ENCODE results near the gene FKBP9.
A peak's percentile ranks its signal among the peaks of the same experiment; 100 is the strongest.
"Not testable (repeated sequence)": the region's sequence is repeated elsewhere in the genome, so short reads cannot be mapped to it uniquely, and the experiment has no call there.

The FKBP9 gene

DNA sequence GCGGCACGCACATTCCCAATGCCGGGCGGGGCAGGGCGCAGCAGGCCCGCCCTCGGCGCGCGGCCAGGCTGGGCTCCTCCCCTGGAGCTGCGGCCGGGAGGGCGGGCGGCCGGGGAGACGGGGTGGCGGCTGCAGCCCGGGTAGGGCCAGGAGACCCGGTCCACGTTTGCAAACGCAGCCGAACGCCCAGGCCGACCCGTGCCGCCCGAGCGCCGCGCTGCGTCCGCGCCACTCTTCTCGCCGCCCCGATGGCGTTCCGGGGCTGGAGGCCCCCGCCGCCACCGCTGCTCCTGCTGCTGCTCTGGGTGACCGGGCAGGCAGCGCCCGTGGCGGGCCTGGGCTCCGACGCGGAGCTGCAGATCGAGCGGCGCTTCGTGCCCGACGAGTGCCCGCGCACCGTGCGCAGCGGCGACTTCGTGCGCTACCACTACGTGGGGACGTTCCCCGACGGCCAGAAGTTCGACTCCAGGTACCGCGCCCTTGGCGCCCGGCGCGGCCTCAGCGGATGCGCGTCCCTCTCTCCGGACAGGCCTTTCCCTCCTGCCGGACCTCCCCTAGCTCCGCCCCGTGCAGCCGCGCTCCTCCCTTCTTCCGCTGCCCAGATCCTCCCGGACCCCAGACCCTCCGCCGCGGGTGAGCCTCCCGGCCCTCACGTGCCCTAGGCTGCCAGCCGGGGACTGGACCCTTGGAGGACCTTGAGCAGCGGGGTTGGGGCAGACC, at the start of gene FKBP9:
TSS of gene FKBP9 (plus strand) at position 115 of the 720 bp plus-strand sequence. CDS start at position 249, 134 bp downstream.
- no CpG with 5 or more reads among the region's 91 CpGs for WGBS (ENCODE audit: insufficient coverage, insufficient read length)
- H3K9me3 ChIP-seq (ENCODE audit: control insufficient read depth, insufficient read depth, low read length): no peaks in the 10 kb centered on the region
- no peak for DNase-seq (ENCODE audit: low read depth, low spot score)
- peaks cover 3% of the 10 kb centered on the region for H3K27me3 ChIP-seq (ENCODE audit: control insufficient read depth, insufficient read depth, low read length)
- no peak within 1 kb of the TSS for H3K27ac ChIP-seq (ENCODE audit: low read length)
- H3K4me3 ChIP-seq (ENCODE audit: low read length): peak within 1 kb of the TSS; percentile 68
- H3K4me1 ChIP-seq (ENCODE audit: control insufficient read depth, insufficient read depth, low read length): no peaks in the 10 kb centered on the region
- no peaks in the 10 kb centered on the region for H3K36me3 ChIP-seq (ENCODE audit: control insufficient read depth, insufficient read depth, low read length)

GRCh38 chr7:32910195-32910594, 47.0 kb upstream of the FKBP9 start:
- no CpG with 5 or more reads among the region's 1 CpG for WGBS (ENCODE audit: insufficient coverage, insufficient read length)
- H3K27me3 ChIP-seq (ENCODE audit: control insufficient read depth, insufficient read depth, low read length): no peaks in the 10 kb centered on the region
- H3K27ac ChIP-seq (ENCODE audit: low read length): no peak overlapping the region
- no peak for DNase-seq (ENCODE audit: low read depth, low spot score)
- no peak overlapping the region for H3K4me3 ChIP-seq (ENCODE audit: low read length)
- no peaks in the 10 kb centered on the region for H3K4me1 ChIP-seq (ENCODE audit: control insufficient read depth, insufficient read depth, low read length)
- no peaks in the 10 kb centered on the region for H3K9me3 ChIP-seq (ENCODE audit: control insufficient read depth, insufficient read depth, low read length)
- no peaks in the 10 kb centered on the region for H3K36me3 ChIP-seq (ENCODE audit: control insufficient read depth, insufficient read depth, low read length)

DNA sequence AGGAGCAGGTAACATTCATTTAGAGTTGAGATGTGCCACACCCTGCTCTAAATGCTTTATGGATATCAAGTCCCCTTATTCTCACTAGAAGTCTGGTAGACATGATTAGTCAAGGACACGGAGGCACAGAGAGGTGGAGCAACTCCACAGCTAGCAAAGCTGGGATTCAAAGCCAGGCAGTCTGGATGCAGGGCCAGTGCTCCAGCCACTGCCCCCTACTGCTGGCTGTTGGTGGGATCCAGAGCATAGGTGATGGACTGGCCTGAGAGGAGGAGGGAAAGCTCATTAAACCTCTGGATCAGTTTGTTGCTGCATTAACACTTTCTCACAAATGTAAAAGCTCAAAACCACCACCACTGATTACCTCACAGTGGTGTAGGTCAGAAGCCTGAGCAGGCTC, 43.1 kb upstream of the FKBP9 start:
- Histone ChIP-seq H3K27ac (ENCODE audit: low read length) (no peak overlapping the region), H3K4me1 (ENCODE audit: control insufficient read depth, insufficient read depth, low read length) (no peaks in the 10 kb centered on the region), H3K4me3 (ENCODE audit: low read length) (no peak overlapping the region), H3K36me3 (ENCODE audit: control insufficient read depth, insufficient read depth, low read length) (no peaks in the 10 kb centered on the region), H3K27me3 (ENCODE audit: control insufficient read depth, insufficient read depth, low read length) (no peaks in the 10 kb centered on the region), H3K9me3 (ENCODE audit: control insufficient read depth, insufficient read depth, low read length) (no peaks in the 10 kb centered on the region)
- no peak for DNase-seq (ENCODE audit: low read depth, low spot score)
- no CpG with 5 or more reads among the region's 1 CpG for WGBS (ENCODE audit: insufficient coverage, insufficient read length)

DNA sequence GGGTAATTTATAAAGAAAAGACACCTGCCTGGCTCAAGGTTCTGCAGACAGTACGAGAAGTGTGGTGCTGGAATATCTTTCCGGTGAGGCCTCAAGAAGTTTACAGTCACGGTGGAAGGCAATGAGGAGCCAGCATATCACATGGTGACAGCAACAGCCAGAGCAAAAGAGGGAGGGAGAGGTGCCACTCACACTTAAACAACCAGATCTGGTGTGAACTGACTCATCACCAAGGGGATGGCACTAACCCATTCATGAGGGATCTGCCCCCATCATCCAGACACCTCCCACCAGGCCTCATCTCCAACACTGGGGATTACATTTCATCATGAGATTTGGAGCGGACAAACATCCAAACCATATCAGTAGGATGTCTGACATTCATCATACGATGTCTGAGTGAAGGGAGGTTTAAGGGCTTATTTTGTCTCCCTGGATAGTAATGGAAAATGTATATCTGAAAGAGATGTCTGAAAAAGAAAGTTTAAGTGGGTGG, 42.2 kb upstream of the FKBP9 start:
- no peaks in the 10 kb centered on the region for H3K27me3 ChIP-seq (ENCODE audit: control insufficient read depth, insufficient read depth, low read length)
- H3K27ac ChIP-seq (ENCODE audit: low read length): no peak overlapping the region
- no CpG with 5 or more reads among the region's 5 CpGs for WGBS (ENCODE audit: insufficient coverage, insufficient read length)
- no peaks in the 10 kb centered on the region for H3K36me3 ChIP-seq (ENCODE audit: control insufficient read depth, insufficient read depth, low read length)
- no peak for DNase-seq (ENCODE audit: low read depth, low spot score)
- no peaks in the 10 kb centered on the region for H3K9me3 ChIP-seq (ENCODE audit: control insufficient read depth, insufficient read depth, low read length)
- H3K4me3 ChIP-seq (ENCODE audit: low read length): no peak overlapping the region
- H3K4me1 ChIP-seq (ENCODE audit: control insufficient read depth, insufficient read depth, low read length): no peaks in the 10 kb centered on the region

GRCh38 chr7:32916006-32916405, 41.2 kb upstream of the FKBP9 start:
- DNase-seq (ENCODE audit: low read depth, low spot score): no peak
- H3K4me1 ChIP-seq (ENCODE audit: control insufficient read depth, insufficient read depth, low read length): no peaks in the 10 kb centered on the region
- no peaks in the 10 kb centered on the region for H3K36me3 ChIP-seq (ENCODE audit: control insufficient read depth, insufficient read depth, low read length)
- no peaks in the 10 kb centered on the region for H3K27me3 ChIP-seq (ENCODE audit: control insufficient read depth, insufficient read depth, low read length)
- no peak overlapping the region for H3K4me3 ChIP-seq (ENCODE audit: low read length)
- no peaks in the 10 kb centered on the region for H3K9me3 ChIP-seq (ENCODE audit: control insufficient read depth, insufficient read depth, low read length)
- no CpG with 5 or more reads among the region's 3 CpGs for WGBS (ENCODE audit: insufficient coverage, insufficient read length)
- no peak overlapping the region for H3K27ac ChIP-seq (ENCODE audit: low read length)

- not testable (repeated sequence) for H3K36me3 ChIP-seq (ENCODE audit: control insufficient read depth, insufficient read depth, low read length); DNase-seq (ENCODE audit: low read depth, low spot score); H3K4me1 ChIP-seq (ENCODE audit: control insufficient read depth, insufficient read depth, low read length); H3K27ac ChIP-seq (ENCODE audit: low read length); H3K4me3 ChIP-seq (ENCODE audit: low read length); H3K27me3 ChIP-seq (ENCODE audit: control insufficient read depth, insufficient read depth, low read length); H3K9me3 ChIP-seq (ENCODE audit: control insufficient read depth, insufficient read depth, low read length)
- WGBS (ENCODE audit: insufficient coverage, insufficient read length): no CpG with 5 or more reads among the region's 7 CpGs
These were observed 40.2 kb upstream of the FKBP9 start for GRCh38 chr7:32916994-32917393.

- no peak for DNase-seq (ENCODE audit: low read depth, low spot score)
These were observed 35.3 kb upstream of the FKBP9 start for GRCh38 chr7:32921896-32922295.

DNA sequence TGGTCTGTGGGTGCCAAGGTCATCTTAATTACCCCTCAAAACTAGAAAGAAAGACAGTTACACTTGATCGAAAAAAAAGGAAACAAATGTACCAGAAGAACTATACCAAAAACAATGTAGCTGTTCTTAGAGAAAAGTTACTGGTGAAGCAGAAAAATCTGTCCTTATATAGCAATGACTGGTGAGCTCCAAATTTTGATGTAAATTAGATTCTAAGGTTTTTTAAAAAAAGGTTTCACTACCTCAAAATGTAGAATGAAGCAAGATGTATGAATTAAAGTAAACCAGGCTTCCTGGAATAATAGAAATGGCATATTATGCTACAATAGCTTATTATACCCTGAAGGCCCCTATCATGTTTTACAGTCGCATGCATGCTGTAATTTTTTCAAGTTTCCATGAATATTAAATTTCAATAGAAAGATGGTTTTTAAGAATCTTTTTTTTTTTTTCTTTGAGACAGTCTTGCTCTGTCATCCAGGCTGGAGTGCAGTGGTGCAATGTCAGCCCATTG, 28.4 kb upstream of the FKBP9 start:
- H3K4me3 ChIP-seq (ENCODE audit: low read length): no peak overlapping the region
- no peak for DNase-seq (ENCODE audit: low read depth, low spot score)
- H3K4me1 ChIP-seq (ENCODE audit: control insufficient read depth, insufficient read depth, low read length): no peaks in the 10 kb centered on the region; the same call in 1 of the 2 replicates
- no peaks in the 10 kb centered on the region for H3K36me3 ChIP-seq (ENCODE audit: control insufficient read depth, insufficient read depth, low read length)
- H3K27ac ChIP-seq (ENCODE audit: low read length): no peak overlapping the region
- WGBS (ENCODE audit: insufficient coverage, insufficient read length): no CpG with 5 or more reads among the region's 2 CpGs
- H3K9me3 ChIP-seq (ENCODE audit: control insufficient read depth, insufficient read depth, low read length): no peaks in the 10 kb centered on the region
- peaks cover 4% of the 10 kb centered on the region; the same call in 1 of the 2 replicates for H3K27me3 ChIP-seq (ENCODE audit: control insufficient read depth, insufficient read depth, low read length)

More at GRCh38 chr7:32921896-32922295, 35.3 kb upstream of the FKBP9 start:
- Histone ChIP-seq H3K4me3 (ENCODE audit: low read length) (no peak overlapping the region), H3K4me1 (ENCODE audit: control insufficient read depth, insufficient read depth, low read length) (no peaks in the 10 kb centered on the region), H3K9me3 (ENCODE audit: control insufficient read depth, insufficient read depth, low read length) (no peaks in the 10 kb centered on the region), H3K36me3 (ENCODE audit: control insufficient read depth, insufficient read depth, low read length) (no peaks in the 10 kb centered on the region), H3K27ac (ENCODE audit: low read length) (no peak overlapping the region), H3K27me3 (ENCODE audit: control insufficient read depth, insufficient read depth, low read length) (no peaks in the 10 kb centered on the region)
- WGBS (ENCODE audit: insufficient coverage, insufficient read length): no CpG with 5 or more reads among the region's 2 CpGs

GRCh38 chr7:32929430-32930143, 27.7 kb upstream of the FKBP9 start:
- Histone ChIP-seq H3K4me3 (ENCODE audit: low read length) (no peak overlapping the region), H3K27ac (ENCODE audit: low read length) (no peak overlapping the region), H3K27me3 (ENCODE audit: control insufficient read depth, insufficient read depth, low read length) (peaks cover 4% of the 10 kb centered on the region; the same call in 1 of the 2 replicates), H3K9me3 (ENCODE audit: control insufficient read depth, insufficient read depth, low read length) (no peaks in the 10 kb centered on the region), H3K4me1 (ENCODE audit: control insufficient read depth, insufficient read depth, low read length) (no peaks in the 10 kb centered on the region; the same call in 1 of the 2 replicates), H3K36me3 (ENCODE audit: control insufficient read depth, insufficient read depth, low read length) (no peaks in the 10 kb centered on the region)
- DNase-seq (ENCODE audit: low read depth, low spot score): no peak
- WGBS (ENCODE audit: insufficient coverage, insufficient read length): no CpG with 5 or more reads among the region's 13 CpGs

DNA sequence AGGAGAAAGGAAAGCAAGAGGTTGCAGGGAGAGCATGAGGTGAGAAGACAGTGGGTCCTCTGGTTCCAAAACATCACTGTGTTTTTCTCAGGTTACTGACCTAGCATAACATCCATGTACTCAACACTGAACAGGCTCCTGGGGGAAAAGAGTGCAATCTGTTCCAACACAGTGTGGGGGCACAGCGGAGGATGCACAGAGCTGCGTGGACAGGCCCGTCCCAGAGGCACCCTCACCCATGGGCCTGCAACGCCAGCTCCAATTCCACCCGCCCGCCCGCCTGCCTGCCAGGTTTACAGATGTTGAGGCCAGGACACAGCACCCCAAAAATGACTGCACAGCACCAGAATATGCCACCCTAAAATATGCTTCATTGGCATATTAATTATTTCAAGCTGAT, 26.9 kb upstream of the FKBP9 start:
- Histone ChIP-seq H3K4me1 (ENCODE audit: control insufficient read depth, insufficient read depth, low read length) (no peaks in the 10 kb centered on the region; the same call in 1 of the 2 replicates), H3K27ac (ENCODE audit: low read length) (no peak overlapping the region), H3K36me3 (ENCODE audit: control insufficient read depth, insufficient read depth, low read length) (no peaks in the 10 kb centered on the region), H3K27me3 (ENCODE audit: control insufficient read depth, insufficient read depth, low read length) (peaks cover 4% of the 10 kb centered on the region; the same call in 1 of the 2 replicates), H3K4me3 (ENCODE audit: low read length) (no peak overlapping the region), H3K9me3 (ENCODE audit: control insufficient read depth, insufficient read depth, low read length) (no peaks in the 10 kb centered on the region)
- no peak for DNase-seq (ENCODE audit: low read depth, low spot score)
- no CpG with 5 or more reads among the region's 7 CpGs for WGBS (ENCODE audit: insufficient coverage, insufficient read length)
